Measurements from ENCODE around the gene SLIT1.
A peak's percentile ranks its signal among the peaks of the same experiment; 100 is the strongest.

SLIT1 gene

DNA sequence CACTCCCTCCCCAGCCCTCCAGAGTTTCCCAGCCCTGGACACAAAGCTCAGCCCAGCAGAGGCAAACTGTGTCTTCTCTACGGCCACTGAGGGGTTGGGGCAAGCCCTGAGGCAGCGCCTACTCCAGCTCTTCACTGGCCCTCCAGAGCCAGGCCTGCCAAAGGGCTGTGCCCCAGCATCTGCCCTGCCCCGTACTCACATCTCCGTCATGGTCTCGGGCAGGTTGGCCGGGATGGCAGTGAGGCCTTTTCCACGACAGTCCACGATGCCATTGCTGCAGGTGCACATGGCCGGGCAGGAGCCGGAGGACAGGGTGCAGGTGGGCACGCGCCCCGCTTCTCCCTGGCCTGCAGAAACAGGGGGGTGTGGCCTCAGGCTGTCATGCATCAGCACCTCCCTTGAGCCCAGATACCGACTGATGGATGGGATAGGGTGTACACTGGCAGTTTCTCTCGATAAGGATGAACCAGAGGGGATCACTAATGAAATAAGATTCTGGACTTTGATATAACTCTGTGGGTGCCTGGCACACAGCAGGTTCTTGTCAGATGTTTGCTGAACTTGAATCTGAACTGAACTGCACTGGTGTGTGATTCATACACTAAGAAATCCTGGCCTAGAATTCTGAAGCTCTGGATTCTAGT is 125.2 kb downstream of the SLIT1 start:
- no peak for DNase-seq

DNA sequence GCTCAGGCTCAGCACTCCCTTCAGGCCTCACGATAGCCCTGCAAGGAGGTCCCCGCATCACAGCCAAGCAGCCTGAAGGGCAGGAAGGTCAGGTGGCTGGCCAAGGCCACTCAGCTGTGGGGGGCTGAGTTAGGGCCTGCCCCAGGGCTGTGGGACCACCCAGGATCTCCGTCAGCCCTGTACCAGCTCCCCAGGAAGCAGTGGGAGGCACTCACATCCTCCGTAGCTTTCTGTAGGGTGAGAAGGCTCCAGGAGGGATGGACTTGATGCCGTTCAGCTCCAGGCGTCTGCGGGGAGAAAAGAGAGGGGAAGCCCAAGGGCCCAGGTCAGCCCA is 125.9 kb downstream of the SLIT1 start:
- no peak for DNase-seq

DNA sequence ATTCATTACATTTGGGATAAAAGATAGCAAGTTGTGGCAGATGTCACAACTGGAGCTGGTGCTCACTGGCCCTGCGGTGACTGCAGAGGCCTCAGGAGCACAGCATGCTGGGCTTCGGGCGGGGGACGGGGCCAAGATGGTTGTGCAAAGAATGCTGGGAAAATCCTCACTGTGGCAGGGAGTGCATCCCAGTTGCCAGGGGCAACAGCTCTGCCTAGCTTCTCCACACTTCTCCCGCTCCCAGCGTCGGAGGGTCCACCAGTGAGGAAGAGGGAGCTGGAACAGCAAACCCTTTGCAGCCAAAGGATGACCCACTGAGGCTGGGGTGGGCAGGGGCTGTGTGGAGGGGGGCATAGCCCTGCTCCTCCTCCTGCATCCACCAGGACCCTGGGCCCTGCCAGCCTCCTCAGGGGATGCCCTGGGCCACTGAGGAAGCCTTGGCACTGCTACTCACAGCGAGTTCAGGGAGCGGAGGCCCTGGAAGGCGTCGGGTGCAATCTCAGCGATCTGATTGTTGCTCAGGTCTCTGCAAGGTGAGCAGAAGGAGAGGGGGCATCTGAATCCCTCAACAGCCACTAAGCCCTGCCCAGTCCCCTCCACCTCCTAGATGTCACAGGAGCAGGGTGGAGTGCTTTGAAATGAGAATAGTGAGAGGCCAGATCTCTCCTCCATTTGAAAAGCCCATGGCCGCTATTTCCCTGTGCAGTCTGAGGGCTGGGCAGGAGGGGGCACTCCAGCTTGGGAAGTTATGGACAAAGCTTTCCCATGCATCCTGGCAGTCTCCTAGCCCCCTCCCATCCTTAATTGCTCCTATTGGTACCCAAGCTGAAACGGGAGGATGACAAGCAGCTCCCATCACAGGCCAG is 126.5 kb downstream of the SLIT1 start:
- peak; percentile 9 for DNase-seq

DNA sequence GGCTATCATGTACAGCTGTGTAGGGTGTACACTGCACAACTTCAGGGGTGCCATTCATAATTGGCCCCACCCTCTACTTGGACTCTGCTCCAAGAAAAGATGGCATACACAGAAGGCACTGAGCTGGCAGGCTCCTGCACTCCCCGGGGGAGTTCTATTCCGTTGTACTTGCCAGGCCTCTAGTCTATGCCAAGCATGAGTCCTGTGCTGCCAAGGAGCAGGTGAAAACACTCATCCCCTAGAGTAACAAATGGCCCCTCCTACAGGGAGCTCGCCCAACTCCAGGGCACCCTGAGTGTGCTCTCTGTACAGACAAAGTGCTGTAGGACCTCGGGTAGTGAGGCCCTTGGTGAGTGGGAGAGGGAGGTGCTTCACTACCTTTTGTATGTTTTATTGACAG is 127.2 kb downstream of the SLIT1 start:
- DNase-seq = no peak

DNA sequence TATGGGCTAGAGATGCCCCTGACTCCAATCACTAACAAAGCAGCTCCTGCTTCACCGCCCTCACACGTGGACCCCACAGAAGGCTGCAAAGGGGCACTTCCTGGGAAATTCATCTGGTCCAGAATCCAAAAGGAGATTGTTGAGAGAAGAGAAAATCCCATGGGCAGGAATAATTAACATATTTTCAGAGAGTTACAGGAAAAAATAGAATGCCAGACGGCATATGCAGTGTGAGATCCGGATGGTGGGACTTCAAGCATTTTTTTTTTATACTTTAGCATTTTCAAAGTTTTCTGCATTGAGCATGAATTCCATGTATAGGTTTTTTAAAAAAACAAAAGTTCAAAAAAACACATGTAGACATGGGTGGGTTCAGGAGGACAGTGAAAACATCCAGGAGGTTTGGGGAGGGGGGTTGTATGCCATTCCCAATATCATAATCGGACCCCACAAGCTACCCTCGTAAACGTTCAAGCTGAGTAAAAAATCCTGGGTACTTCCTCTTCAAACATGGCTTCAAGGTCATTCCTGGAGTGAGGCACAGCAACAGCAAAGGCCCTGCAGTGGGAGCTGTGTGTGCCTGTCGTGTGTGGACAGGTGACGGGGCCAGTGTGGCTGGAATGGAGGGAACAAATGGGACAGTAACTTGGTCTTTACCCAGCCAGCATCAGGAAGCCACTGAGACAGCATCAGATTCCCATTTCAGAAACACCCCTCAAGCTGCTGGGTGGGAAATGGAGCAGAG is 128.1 kb downstream of the SLIT1 start:
- no peak for DNase-seq

DNA sequence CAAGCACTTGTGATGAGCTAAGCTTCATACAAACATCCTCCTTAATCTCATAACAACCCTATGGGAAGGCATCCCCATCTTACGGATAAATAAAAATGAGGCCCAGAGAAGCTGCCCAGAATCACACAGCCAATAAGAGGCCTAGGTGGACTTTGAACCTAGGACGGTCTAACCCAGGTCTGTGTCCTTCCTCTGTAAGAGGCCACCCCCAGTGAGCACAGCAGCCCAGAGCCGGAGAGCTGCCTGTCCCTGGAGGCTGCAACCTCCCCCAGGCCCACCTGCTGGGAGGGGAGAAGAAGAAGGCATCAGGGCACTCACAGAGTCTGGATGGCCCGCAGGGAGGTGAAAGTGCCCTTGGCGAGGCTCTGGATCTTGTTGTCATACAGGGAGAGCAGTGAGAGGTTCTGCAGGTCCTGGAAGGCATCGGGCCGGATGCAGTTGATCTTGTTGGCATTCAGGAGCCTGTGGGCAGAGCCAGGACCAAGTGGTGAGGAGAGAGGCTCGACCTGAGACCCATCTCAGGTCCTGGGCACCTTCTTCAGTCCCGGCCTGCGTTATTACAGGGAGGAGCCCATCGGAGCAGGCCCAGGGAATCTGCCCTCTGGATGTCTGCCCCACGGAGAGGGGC is 129.6 kb downstream of the SLIT1 start:
- DNase-seq = no peak

DNA sequence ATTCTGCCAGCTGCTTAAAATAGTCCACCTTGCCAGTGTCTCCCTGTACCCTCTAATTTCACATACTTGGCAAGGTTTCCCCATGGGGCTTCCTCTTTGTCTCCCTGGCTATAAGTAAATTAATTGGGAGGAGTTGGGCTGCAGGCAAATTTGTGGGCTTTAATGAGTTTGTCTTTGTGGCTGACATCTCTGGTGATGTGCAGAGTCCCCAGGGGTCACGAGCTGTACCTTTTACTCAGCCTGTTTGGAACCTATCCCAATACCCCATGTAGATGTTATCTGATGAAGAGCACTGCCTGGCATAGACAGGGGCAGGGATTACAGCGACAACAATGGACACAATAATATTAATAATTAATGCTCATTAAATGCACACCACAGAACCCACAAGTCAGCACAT is 132.5 kb downstream of the SLIT1 start:
- no peak for DNase-seq

DNA sequence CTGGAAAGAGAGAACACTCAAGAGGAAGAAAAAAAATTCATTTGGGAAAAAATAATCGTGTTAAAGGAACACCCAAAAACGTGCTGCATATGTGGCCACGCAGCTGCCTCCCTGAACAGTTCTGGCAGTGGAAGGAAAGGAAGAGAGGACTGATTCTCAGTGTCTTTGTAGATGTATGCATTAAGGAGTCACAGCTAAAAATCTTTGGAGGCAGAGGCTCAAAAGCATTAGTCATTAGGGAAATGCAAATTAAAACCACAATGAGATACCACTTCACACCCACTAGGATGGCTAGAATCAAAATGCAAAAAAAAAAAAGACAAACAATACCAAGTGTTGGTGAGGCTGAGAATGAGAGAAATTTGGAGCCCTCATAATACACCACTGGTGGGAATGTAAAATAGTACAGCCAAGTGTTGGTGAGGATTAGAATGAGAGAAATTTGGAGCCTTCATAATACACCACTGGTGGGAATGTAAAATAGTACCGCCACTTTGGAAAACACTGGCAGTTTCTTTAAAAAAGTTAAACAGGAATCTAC is 134.7 kb downstream of the SLIT1 start:
- no peak for DNase-seq

DNA sequence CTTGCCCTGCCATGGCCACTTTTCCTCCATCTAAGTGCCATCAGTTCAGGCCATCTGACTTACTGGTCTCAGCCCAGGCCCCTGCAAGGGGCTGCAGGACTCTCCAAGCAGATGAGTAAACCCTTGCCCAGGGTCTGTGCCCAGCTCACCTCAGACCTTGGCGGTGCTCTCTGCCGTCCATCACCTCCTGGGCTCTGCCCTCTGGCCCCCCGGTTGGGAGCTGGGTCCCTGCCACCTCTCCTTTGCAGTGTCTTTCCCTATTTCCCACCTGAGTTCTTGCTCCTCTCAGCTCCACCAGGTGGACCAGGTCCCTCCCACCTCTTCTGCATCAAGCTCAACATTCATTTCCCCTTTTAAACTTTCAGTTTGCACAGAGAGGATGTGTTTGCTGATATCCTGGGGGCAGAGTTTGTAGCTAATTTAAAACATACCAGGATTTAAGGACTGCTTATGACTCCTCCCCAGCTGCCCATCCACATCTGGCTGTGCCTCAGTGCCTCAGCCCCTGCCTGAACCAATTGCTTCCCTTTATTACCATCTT is 135.5 kb downstream of the SLIT1 start:
- DNase-seq = no peak

DNA sequence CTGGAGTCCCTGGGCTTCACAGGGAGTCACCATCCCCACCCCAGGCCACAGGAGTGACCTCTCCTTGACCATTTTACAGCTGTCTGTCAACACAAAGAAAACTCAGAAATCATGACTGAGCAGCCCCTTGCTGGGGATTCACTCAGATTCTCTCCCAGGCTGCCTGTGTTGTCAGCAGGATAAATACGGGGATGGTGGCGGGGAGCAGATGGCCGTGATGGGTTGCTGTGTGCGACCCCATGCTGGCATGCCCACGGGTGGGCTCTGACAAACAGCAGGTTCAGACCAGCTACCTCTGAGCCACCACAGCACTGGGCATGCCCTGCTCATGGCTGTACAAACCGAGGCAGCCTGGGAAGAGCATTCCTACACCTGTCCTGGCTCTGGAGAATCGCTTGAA is 136.1 kb downstream of the SLIT1 start:
- DNase-seq = no peak

DNA sequence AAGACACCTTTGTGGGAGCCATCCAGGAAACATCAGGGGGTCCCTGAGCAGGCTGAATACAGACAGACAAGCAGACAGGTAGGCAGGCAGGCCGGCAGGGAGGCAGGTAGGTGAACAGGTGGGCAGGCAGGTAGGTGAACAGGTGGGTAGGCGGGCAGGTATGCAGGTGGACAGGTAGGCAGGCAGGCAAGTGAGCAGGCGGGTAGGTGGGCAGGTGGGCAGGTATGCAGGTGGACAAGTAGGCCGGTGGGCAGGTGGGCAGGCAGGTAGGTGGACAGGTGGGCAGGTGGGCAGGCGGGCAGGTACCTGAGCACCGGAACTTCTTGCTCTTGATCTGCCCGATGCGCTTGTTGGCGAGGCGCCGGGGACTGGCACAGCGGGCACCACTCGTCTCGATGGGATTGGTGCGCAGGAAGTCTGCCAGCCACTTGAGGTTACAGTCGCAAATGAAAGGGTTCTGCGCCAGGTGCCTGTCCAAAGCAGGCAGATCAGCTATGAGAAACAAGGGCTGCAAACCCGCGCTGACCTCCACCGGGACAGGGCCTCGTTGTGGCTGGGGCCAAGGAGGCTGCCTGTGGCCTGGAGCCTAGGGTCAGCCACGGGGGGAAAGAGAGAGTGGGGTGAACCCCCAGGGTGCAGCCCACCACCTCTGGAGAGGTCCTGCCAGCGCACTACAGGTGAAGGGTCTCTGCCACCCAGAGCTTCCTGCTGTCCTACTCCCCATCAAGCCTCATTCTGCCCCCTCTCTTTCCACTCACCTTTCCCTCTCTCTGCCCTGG is 136.9 kb downstream of the SLIT1 start:
- DNase-seq = no peak

DNA sequence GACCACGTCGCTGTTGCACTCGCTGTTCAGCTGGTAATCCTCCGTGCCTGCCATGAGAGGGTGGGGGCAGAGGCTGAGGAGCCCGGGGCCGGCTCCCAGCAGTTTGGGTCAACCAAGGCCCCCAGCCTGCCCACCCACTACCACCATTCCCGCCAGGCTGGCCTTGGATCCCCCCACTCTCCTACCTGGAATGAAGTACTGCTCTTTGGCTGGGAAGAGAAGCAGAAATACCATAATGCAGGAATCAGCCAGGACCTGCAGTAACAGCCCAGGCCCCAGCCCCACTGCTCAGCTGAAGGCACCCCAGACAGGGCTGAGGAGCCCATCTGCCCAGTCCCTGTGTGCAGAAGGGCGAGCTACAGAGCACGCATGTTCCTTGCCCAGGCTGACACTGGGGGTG is 138.0 kb downstream of the SLIT1 start:
- DNase-seq = no peak

DNA sequence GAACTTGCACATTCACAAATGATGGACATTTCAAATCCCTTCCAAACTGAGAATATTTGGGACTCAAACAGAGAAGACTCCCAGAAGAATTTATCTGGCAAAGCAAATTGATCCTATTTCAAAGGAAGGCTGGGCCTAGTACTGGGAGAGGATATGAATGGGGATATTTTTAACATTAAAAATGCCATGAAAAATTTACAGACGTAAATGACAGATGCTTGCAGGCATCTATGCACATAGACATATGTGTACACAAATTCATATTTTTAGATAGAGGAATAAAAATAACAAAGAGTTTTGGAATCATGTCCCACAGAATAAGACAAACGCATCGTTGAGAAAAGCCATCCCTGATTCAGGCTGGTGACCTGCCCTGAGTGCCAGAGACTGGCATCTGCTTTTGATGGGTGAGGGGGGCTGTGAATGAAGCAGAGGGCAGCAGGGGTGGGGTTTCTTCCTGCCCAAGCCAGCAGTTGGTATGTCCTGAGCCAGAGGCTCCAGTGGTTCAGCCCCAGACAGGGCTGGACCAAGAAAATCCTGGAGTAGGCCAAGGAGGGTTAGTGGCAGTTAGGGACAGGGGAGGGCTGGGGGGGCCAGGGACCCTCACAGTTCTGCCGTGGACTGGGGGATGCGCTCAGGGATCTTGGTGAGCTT is 138.5 kb downstream of the SLIT1 start:
- DNase-seq = no peak

DNA sequence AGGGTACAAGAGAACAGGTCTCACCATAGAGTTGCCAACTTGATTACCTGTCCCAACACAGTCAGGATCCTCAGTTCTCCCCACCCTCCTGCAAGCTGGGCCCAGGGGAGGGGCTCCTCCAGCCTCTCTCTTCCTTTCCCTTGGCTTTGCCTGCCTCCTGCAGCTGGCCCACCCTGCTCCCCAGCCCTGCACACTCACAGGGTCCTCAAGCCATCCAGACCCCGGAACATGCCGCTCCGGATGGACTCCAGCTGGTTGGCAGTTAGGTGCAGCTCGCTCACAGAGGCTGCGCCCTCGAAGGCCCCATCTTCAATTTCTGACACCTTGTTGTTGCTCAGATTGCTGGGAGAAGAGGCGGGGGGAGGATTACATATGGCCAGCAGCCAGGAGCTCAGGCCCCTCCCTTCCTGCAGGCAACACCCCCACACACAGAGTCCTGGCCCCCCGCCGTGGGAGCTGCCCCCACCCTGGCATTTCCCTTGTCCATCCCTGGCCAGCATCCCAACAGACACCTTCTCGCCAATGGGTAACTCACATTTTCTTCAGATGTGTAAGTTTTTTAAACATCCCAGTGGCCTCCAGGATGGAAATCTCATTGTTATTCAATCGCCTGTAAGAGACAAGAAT is 139.2 kb downstream of the SLIT1 start:
- DNase-seq = no peak

DNA sequence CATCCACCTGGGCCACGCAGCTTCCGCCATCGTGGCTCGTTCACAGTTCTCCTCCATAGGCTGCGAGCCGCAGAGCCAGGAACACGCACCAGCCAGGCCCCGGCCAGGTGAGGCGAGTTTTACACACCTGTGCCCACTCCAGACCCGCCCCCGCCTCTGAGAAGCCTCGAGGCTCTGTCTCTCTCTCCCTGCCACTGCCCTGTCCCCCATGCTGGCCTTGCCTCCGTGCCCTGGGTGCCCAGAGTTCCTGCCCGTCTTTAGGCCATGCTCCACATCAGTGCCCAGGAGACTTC is 142.2 kb downstream of the SLIT1 start:
- no peak for DNase-seq

DNA sequence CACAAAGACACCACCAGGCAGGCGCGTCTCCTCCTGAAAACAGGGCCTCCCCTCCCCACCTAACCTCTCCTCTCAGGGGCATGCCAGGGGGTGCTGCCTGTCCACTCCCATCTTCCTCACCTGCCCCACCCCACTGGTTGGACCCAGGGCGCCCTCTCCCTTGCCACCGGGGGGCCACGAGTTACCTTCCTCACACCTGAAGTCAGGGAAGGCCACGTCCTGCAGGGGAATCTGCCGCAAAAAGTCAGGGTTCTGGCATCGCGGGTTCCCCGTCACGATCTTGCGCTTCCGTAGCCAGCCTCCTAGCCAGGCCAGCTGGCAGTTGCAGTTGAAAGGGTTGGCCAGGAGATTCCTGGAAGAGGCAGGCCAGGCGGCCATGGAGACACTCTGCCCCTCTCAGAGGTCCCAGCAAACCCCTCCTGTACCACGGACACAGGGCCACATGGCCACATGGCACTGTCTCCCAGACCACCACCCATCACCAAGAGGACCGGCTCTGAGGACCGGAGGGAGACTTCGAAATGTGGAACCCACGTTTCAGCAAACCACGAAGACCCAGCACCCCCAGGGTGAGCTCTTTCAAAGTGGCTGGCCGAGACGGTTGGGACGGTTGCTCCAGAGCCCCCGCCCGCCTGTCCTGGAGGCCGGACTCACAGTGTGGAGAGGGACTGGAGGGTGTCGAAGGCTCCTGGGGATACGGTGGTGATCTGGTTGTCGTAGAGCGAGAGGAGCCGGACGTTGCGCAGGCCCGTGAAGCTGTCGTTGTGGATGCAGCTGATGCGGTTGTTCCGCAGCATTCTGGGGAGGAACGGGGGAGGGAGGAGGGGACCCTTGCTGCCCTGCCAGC is 142.8 kb downstream of the SLIT1 start:
- no peak for DNase-seq

DNA sequence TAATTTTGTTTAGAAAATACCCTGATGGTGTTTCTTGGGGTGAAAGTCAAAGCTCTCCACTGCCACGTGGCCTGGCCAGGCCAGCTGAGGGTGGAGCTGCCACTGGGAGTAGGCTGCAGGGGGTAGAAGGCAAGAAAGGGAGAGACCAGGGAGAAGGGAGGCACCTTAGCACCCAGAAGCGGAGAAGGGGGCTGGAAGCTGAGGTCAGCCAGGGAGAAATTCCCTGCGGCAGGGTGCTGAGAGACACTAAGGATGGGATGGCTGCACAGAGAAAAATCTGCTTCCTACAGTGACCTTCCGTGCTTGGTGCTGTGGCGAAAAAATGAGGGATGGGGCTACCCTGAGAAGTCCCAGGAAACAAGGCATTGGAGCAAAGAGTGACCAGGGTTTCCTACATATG is 143.7 kb downstream of the SLIT1 start:
- DNase-seq = no peak

DNA sequence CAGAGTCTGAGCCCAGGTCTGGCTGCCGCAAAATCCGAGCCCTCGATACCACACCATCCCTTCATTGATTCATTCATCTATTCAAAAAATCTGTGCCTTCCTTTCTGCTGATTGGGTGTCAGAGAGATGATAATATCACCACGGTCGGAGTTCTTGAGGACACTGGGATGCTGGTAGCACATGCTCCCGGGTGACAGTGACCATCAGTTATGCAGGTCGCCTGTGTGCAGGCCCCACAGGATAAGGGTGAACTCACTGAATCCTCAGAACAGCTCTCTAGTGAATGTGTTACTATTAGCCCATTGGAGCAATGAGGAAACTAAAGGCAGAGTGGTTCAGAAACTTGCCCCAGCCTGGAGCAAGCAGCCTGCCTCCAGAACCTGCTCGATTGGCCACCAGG is 145.1 kb downstream of the SLIT1 start:
- no peak for DNase-seq

DNA sequence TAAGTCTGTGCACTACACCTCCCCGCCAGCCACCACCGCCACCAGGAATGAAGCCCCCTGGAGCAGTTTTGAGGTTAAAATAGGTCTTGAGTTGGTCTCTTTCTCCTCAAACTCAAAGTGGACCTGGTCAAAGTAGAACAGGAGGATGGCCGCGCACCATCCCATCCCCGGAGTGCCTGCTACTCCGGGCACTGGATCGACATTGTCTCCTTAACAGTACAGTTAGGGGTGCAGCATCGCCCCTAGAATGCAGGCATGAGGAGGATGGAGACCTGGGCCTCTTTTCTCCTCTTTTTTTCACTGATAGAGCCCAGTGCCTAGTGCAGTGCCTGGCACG is 145.5 kb downstream of the SLIT1 start:
- no peak for DNase-seq

DNA sequence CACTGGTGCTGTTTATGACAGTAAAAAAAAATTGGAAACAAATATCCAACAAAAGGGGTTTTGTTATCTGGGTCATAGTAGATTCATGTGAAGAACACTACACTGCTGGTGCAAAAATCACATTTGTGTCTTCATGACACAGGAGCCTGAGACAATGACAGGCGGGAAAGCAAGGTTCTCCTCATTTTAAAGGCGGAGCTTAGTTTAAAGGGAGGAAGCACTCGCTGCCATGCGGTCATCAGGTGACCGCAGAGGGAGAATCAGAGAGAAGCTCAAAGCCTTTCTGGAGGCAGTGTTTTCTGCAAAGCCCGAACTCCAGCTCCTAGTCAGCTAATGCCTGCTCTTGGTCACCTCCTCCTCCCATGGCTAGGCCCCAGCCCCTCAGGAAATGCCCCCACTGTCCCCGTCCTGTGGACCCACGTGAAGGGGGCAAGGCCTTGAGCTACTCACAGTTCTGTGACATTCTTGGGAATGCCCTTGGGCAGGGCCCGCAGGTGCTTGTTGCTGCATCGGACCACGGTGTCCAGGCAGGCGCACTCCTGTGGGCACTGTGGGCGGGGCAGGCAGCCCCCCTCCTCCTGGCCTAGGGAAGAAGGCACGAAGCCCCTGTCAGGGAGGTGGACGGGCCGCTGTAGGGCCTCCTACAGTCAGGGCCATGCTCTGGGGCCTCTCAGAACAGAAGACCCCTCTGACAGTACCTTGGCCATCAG is 146.1 kb downstream of the SLIT1 start:
- peak; percentile 8 for DNase-seq

Data from NCI-H82 (cell line).